Caco-2 (cell line): ENCODE results near the gene ZNF592. TPM values are rescaled to one million over a fixed set of nuclear protein-coding genes. Genes with fewer than 3 reads are reported as not detected.

ENCODE experiments used
- BruUV-seq: library from RNA; stranded (reverse); fragments of 400-500 nt; replicated peaks from 2 replicates; lab custom pipeline; 2021; lab: Mats Ljungman, UMichigan
- CTCF ChIA-PET: fragments of 300-600 bp; sonication (Branson Sonifier 250); formaldehyde crosslinking; loops from one replicate; lab custom pipeline; 2022; ENCODE audit warnings: antibody characterized with exemption; lab: Charles Lee
- POLR2A ChIA-PET: fragments of 300-600 bp; sonication (Branson Sonifier 250); formaldehyde crosslinking; loops from one replicate; lab custom pipeline; 2022; ENCODE audit warnings: antibody characterized with exemption; lab: Charles Lee
- DNase-seq, 2 experiments: peaks; one replicate each; pipeline versions ENCODE4 v3.0.0 to v3.0.0-alpha.2; 2020 to 2022
- H3K27me3 ChIP-seq: replicated peaks from 2 replicates; pipeline ENCODE4 v1.6.0; 2011; ENCODE audit warnings: low read length; ENCODE audit not compliant: control insufficient read depth, insufficient read depth
- H3K36me3 ChIP-seq: 2 replicates; pipeline ENCODE4 v1.5.1; 2011; ENCODE audit warnings: low read length; ENCODE audit not compliant: control insufficient read depth, insufficient read depth
- H3K4me1 ChIP-seq: fragments of 250-450 bp; sonication (Bioruptor Pico); 2 replicates; pipeline ENCODE4 v1.5.1; 2020; ENCODE audit warnings: mild to moderate bottlenecking
- H3K4me3 ChIP-seq: 2 replicates; pipeline ENCODE4 v1.5.1; 2011; ENCODE audit warnings: low read depth, mild to moderate bottlenecking, control low read depth, low read length
- H3K9me3 ChIP-seq: fragments of 250-450 bp; sonication (Bioruptor Pico); 2 replicates; pipeline ENCODE4 v1.5.1; 2020; ENCODE audit warnings: mild to moderate bottlenecking, moderate library complexity
- H3K27ac Mint-ChIP-seq: one replicate; pipeline ENCODE4 v1.8.0; 2022; ENCODE audit warnings: mixed read lengths; ENCODE audit not compliant: unreplicated experiment
- H3K27me3 Mint-ChIP-seq: one replicate; pipeline ENCODE4 v1.8.0; 2022; ENCODE audit warnings: mixed read lengths; ENCODE audit not compliant: insufficient read depth, unreplicated experiment
- H3K36me3 Mint-ChIP-seq: one replicate; pipeline ENCODE4 v1.8.0; 2022; ENCODE audit warnings: mild to moderate bottlenecking, mixed read lengths; ENCODE audit not compliant: insufficient read depth, unreplicated experiment
- H3K4me1 Mint-ChIP-seq: one replicate; pipeline ENCODE4 v1.8.0; 2022; ENCODE audit warnings: low read depth, mixed read lengths; ENCODE audit not compliant: unreplicated experiment
- H3K4me3 Mint-ChIP-seq: one replicate; pipeline ENCODE4 v1.8.0; 2022; ENCODE audit warnings: mild to moderate bottlenecking, moderate library complexity, mixed read lengths; ENCODE audit not compliant: unreplicated experiment
- H3K9me3 Mint-ChIP-seq: one replicate; pipeline ENCODE4 v1.8.0; 2022; ENCODE audit warnings: mixed read lengths; ENCODE audit not compliant: unreplicated experiment
- CTCF ChIP-seq, 2 experiments: fragments of 200-600 bp in 1 of 2; IDR thresholded peaks; 1 replicate in 1 of 2; 2 replicates in 1 of 2; pipeline versions ENCODE4 v1.5.1 to v1.8.0; 2011 to 2022; ENCODE audit warnings: antibody characterized with exemption in 1 of 2, control low read depth in 1 of 2, inconsistent platforms in 1 of 2, low read depth in 1 of 2, low read length in 1 of 2, mild to moderate bottlenecking in 1 of 2, moderate library complexity in 1 of 2; ENCODE audit not compliant: insufficient read depth in 1 of 2, severe bottlenecking in 1 of 2, unreplicated experiment in 1 of 2
- intact Hi-C: fragments of 100-400 bp; cut with micrococcal nuclease; formaldehyde crosslinking; loops from one replicate; pipeline ENCODE4 v1.10.0; 2022; ENCODE audit not compliant: unreplicated experiment
- total RNA-seq: library from RNA; stranded (reverse); gene quantifications from 2 replicates; pipeline ENCODE4 v1.2.3, GENCODE V29; 2022

The ZNF592 gene
- total RNA-seq, 1 experiment from 2014 or later = 30.6 TPM

- Histone ChIP-seq H3K4me1 (no peaks in the 10 kb centered on the region), H3K27me3 (no peaks in the 10 kb centered on the region), H3K4me3 (no peak overlapping the region), H3K9me3 (no peaks in the 10 kb centered on the region), H3K36me3 (no peaks in the 10 kb centered on the region)
- DNase-seq = no peak
- CTCF ChIA-PET = interaction anchor here (1.1 to 1.2 kb wide), 2 partner anchors 116 to 117 kb away, joined by 4 read pairs; no protein-coding TSS in a partner anchor
- H3K4me1 Mint-ChIP-seq = no peaks in the 10 kb centered on the region
- H3K27me3 Mint-ChIP-seq = no peaks in the 10 kb centered on the region
- no peak for TF ChIP-seq CTCF (IDR thresholded peaks at IDR 0.05; ENCODE audit: insufficient read depth in 1 of 2, low read depth in 1 of 2, low read length in 1 of 2, severe bottlenecking in 1 of 2, unreplicated experiment in 1 of 2)
- H3K9me3 Mint-ChIP-seq = no peaks in the 10 kb centered on the region
- H3K27ac Mint-ChIP-seq = no peak overlapping the region
- intact Hi-C loops = no loop called here
- peaks cover 31% of the 10 kb centered on the region for H3K36me3 Mint-ChIP-seq
- POLR2A ChIA-PET = no interaction called here
- H3K4me3 Mint-ChIP-seq = no peak overlapping the region
- no TSS peak for BruUV-seq
These were observed 62.8 kb downstream of the ZNF592 start for GRCh38 chr15:84811151-84811550.

- intact Hi-C loops = no loop called here
- Histone ChIP-seq H3K27me3 (no peaks in the 10 kb centered on the region), H3K4me1 (no peaks in the 10 kb centered on the region), H3K4me3 (no peak overlapping the region), H3K9me3 (no peaks in the 10 kb centered on the region), H3K36me3 (no peaks in the 10 kb centered on the region)
- Mint-ChIP-seq H3K4me3 (no peak overlapping the region), H3K4me1 (no peaks in the 10 kb centered on the region), H3K9me3 (no peaks in the 10 kb centered on the region), H3K27me3 (no peaks in the 10 kb centered on the region), H3K27ac (no peak overlapping the region), H3K36me3 (peaks cover 31% of the 10 kb centered on the region)
- ChIA-PET POLR2A (no interaction called here), CTCF (interaction anchor here (1.2 kb wide), 1 partner anchor 116 kb away, joined by 4 read pairs; no protein-coding TSS in a partner anchor)
- no TSS peak for BruUV-seq
- TF ChIP-seq CTCF (IDR thresholded peaks at IDR 0.05; ENCODE audit: insufficient read depth in 1 of 2, low read depth in 1 of 2, low read length in 1 of 2, severe bottlenecking in 1 of 2, unreplicated experiment in 1 of 2) = no peak
- DNase-seq = no peak
These were observed 63.4 kb downstream of the ZNF592 start for GRCh38 chr15:84811828-84812227.

GRCh38 chr15:84812842-84813241 is 64.5 kb downstream of the ZNF592 start:
- no TSS peak for BruUV-seq
- POLR2A ChIA-PET = no interaction called here

More at GRCh38 chr15:84812842-84813241, 64.5 kb downstream of the ZNF592 start:
- H3K4me1 Mint-ChIP-seq = peaks cover 1% of the 10 kb centered on the region
- no peak overlapping the region for H3K4me3 ChIP-seq
- H3K36me3 Mint-ChIP-seq = peaks cover 30% of the 10 kb centered on the region
- no peaks in the 10 kb centered on the region for H3K9me3 ChIP-seq
- H3K36me3 ChIP-seq = no peaks in the 10 kb centered on the region
- H3K27me3 ChIP-seq = no peaks in the 10 kb centered on the region
- no peaks in the 10 kb centered on the region for H3K27me3 Mint-ChIP-seq
- CTCF ChIA-PET = interaction anchor here (0.7 to 0.9 kb wide), 2 partner anchors 10 to 13 kb away, joined by 7 to 9 read pairs; no protein-coding TSS in a partner anchor
- H3K4me3 Mint-ChIP-seq = no peak overlapping the region
- no peak for DNase-seq
- intact Hi-C loops = no loop called here
- H3K9me3 Mint-ChIP-seq = no peaks in the 10 kb centered on the region
- no peak overlapping the region for H3K27ac Mint-ChIP-seq
- TF ChIP-seq CTCF (IDR thresholded peaks at IDR 0.05; ENCODE audit: insufficient read depth in 1 of 2, low read depth in 1 of 2, low read length in 1 of 2, severe bottlenecking in 1 of 2, unreplicated experiment in 1 of 2) = no peak
- peaks cover 5% of the 10 kb centered on the region for H3K4me1 ChIP-seq
